ENCODE results near the gene CENPL.

GRCh38 chr1:173789841-173790240 lies 34.8 kb downstream of the CENPL start:
- no peak for TF ChIP-seq CTCF (IDR thresholded peaks at IDR 0.05; ENCODE audit: low read depth, low read length, poor library complexity, severe bottlenecking)
- no peak for TF ChIP-seq EZH2phosphoT487 (IDR thresholded peaks at IDR 0.05; ENCODE audit: borderline replicate concordance, low read length)

Data from DOHH2 (cell line).